RWPE1 (cell line): ENCODE measurements around the gene ATF6B.
"Not testable (repeated sequence)": the region's sequence is repeated elsewhere in the genome, so short reads cannot be mapped to it uniquely, and the experiment has no call there.

Experiments
- CTCF ChIA-PET: fragments of 350-600 bp; sonication (Branson Sonifier 250); formaldehyde crosslinking; extraction: SDS; loops from one replicate; lab custom pipeline; 2021; lab: Yijun Ruan, JAX
- POLR2A ChIA-PET: fragments of 400-600 bp; formaldehyde crosslinking; extraction: SDS; loops from one replicate; lab custom pipeline; 2020; ENCODE audit warnings: antibody characterized with exemption; ENCODE audit not compliant: low non-redundant PET; lab: Yijun Ruan, JAX
- DNase-seq: peaks from one replicate; pipeline ENCODE4 v3.0.0; 2012; ENCODE audit warnings: low spot score
- H3K27ac ChIP-seq: fragments of 450-650 bp; 2 replicates; pipeline ENCODE4 v1.5.1; 2017
- TF ChIP-seq, protein P1 (sequence below): fragments of 450-650 bp; conservative IDR thresholded peaks from 2 replicates; pipeline ENCODE4 v1.5.1; 2017; ENCODE audit warnings: low read depth, mild to moderate bottlenecking

ATF6B gene

DNA sequence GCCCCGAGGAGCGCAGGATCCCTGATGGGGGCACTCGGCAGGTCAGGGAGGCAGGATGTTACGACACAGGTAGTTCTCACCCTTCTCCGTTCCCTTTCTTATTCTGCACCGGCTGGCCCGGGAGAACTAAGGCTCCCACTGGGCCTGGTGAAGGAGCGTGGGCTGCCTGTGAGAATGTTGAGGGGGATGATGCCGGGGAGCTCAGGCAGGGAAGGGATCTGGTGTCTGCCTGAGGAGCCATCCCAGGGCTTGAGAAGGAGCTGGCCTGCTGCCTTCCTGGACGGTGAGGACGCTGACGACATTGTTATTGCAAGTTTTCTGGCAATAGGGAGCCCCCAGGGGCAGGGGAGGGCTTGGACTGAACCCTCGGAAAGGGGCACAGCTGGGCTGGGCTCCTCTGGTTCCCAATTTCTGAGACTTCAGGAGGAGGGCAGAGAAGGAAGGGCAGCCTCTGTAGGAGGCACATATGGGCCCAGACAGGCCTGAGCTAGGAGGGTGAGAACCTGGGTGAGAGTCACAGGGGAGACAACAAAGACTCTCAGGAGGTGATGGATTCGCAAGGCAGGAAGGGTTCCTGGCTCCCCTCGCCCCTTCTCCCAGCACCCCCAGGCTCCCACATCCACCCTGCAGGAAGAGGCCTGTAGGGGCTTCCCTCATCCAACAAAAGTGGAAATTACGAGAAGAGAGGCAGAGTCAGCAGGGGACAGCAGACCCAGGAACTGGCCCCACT lies 57.1 kb downstream of the ATF6B start:
- H3K27ac ChIP-seq = no peak overlapping the region; the same call in 1 of the 2 replicates
- ChIA-PET POLR2A (no interaction called here), CTCF (interaction anchor here (0.6 to 0.8 kb wide), 2 partner anchors 84 to 239 kb away, joined by 3 to 5 read pairs; no protein-coding TSS in a partner anchor)
- TF ChIP-seq, protein P1, sequence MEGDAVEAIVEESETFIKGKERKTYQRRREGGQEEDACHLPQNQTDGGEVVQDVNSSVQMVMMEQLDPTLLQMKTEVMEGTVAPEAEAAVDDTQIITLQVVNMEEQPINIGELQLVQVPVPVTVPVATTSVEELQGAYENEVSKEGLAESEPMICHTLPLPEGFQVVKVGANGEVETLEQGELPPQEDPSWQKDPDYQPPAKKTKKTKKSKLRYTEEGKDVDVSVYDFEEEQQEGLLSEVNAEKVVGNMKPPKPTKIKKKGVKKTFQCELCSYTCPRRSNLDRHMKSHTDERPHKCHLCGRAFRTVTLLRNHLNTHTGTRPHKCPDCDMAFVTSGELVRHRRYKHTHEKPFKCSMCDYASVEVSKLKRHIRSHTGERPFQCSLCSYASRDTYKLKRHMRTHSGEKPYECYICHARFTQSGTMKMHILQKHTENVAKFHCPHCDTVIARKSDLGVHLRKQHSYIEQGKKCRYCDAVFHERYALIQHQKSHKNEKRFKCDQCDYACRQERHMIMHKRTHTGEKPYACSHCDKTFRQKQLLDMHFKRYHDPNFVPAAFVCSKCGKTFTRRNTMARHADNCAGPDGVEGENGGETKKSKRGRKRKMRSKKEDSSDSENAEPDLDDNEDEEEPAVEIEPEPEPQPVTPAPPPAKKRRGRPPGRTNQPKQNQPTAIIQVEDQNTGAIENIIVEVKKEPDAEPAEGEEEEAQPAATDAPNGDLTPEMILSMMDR = no peak
- DNase-seq = no peak

DNA sequence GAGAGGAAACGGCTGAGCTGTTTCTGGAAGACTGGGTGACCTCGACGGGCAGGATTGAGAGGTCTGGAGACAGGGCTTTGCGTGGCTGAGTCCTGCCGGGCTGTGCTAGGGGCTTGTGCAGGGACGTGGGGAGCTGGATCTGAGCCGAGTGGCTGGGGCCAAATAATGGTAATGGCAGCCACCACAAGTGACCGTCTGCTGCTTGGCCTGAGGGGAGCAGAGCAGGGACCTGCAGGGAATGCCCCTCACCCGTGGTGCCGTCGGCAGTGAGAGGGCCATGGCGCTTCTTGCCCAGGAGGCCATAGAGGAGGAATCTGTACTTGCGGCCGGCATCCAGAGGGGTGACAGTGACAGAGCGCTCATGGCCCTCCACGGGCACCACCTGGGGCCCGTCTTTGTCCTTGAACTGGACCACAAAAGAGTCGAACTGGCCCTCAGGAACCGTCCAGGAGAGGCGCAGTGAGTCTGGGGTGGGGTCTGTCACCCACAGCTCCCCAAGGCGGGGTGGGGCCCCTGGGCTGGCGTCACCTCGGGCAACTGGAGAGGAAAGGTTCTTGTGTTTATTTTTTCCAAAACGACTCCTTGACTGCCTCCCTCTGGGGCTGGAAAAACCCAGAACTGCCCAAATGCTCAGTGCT lies 58.0 kb downstream of the ATF6B start:
- no peak overlapping the region for H3K27ac ChIP-seq
- no peak for DNase-seq
- TF ChIP-seq, protein P1 = no peak
- POLR2A ChIA-PET = no interaction called here
- CTCF ChIA-PET = no interaction called here

DNA sequence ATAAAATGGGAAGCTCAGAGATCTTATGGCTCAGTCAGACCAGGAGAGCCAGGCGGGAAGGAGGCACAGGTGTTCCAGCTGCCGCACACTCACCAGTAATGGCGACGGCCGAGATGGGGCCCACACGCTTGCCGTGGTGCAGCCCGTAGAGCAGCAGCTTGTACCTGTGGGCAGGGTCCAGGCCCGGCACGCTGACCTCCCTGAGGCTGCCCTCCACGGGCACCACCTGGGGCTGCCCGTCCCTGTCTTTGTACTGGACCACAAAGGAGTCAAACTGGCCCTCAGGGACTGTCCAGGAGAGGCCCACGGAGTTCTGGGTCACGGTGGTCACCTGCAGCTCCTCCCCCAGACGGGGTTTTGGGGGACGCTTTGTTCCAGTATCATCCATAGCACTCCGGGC lies 58.6 kb downstream of the ATF6B start:
- ChIA-PET CTCF (no interaction called here), POLR2A (no interaction called here)
- H3K27ac ChIP-seq = no peak overlapping the region
- TF ChIP-seq, protein P1 = no peak
- no peak for DNase-seq

DNA sequence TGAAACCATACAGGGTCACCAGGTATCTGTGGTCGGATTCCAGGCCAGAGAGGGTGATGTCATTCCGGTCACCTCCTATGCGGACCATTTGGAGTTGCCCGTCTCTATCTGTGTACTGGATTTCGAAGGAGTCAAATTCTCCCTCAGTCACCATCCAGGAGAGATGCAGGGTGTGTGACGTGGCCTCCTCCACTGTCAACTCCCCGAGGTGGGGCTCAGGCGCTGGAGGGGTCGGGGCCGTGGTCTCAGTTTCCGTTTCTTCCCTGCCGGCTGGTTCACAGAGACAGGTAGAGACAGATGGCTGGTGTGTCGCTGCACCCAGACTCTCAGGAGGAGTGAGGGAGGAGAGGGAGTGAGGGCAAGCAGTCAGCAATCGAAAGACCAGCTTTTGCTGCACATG lies 59.2 kb downstream of the ATF6B start:
- no peak for DNase-seq
- H3K27ac ChIP-seq = no peak overlapping the region
- TF ChIP-seq, protein P1 = no peak
- CTCF ChIA-PET = no interaction called here
- POLR2A ChIA-PET = no interaction called here

DNA sequence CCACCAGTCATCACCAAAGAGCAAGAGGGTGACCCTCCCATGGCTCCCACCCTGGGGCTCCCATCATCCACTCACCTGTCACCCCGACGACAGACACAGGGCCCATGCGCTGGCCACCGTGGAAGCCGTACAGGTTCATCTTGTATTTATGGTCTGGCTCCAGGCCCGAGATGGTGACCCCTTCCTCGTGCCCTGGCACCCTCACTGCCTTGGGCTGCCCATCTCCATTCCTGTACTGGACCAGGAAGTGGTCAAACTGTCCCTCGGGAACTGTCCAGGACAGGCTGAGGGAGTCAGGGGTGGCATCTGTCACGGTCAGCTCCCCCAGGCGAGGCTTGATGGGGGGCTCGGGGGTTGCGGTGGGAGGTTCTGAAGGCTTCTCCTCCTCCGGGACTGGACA lies 59.7 kb downstream of the ATF6B start:
- DNase-seq, CTCF ChIA-PET, POLR2A ChIA-PET, H3K27ac ChIP-seq: not testable (repeated sequence)

- H3K27ac ChIP-seq, POLR2A ChIA-PET, DNase-seq: not testable (repeated sequence)
- CTCF ChIA-PET = interaction anchor here (0.6 kb wide), 1 partner anchor 86 kb away, joined by 4 read pairs; the partner anchor contains the start of gene PPT2
Observed at GRCh38 chr6:32067521-32067920, 60.5 kb downstream of the ATF6B start.
